ENCODE results near the gene SYN1.

Gene SYN1

DNA sequence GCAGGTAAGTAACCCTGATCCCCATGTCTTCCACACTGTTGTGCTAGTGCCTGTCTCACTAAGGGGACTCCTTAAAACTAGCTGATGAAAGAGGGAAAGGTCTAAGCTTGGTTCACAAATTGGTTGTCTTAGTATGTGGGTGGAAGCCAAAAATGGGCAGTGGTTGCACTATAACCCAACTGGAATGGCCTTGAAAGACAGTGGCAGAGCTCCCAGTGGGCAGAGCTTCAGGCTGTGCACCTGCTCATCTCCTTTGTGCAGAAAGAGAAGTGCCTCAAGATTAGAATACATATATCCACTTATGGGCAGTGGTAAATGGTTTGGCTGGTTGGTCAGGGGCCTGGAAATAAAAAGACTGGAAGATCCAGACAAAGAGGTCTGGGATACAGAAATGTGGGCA lies 7.2 kb downstream of the SYN1 start:
- H3K27me3 ChIP-seq (ENCODE audit: control insufficient read depth, insufficient read depth, low read length): no peaks in the 10 kb centered on the region
- no peak overlapping the region for H3K4me2 ChIP-seq (ENCODE audit: low read length)

DNA sequence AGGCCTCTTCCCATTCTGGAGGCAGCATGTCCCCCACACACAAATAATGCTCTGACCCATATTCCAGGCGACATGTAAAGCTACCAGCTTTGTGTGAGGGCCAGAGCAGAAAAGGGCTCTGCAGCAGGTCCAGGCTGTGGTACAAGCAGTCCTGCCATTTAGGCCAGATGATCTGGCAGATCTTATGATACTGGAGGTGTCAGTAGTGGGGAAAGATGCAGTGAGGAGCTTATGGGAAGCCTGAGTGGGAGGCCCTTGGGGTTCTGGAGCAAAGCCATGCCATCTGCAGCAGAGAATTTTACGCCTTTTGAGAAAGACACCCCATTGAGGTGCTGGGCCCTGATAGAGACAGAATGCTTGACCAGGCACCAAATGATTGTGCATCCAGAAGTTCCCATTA lies 7.7 kb downstream of the SYN1 start:
- no peak overlapping the region for H3K27ac ChIP-seq
- TF ChIP-seq, protein P1, sequence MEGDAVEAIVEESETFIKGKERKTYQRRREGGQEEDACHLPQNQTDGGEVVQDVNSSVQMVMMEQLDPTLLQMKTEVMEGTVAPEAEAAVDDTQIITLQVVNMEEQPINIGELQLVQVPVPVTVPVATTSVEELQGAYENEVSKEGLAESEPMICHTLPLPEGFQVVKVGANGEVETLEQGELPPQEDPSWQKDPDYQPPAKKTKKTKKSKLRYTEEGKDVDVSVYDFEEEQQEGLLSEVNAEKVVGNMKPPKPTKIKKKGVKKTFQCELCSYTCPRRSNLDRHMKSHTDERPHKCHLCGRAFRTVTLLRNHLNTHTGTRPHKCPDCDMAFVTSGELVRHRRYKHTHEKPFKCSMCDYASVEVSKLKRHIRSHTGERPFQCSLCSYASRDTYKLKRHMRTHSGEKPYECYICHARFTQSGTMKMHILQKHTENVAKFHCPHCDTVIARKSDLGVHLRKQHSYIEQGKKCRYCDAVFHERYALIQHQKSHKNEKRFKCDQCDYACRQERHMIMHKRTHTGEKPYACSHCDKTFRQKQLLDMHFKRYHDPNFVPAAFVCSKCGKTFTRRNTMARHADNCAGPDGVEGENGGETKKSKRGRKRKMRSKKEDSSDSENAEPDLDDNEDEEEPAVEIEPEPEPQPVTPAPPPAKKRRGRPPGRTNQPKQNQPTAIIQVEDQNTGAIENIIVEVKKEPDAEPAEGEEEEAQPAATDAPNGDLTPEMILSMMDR (IDR thresholded peaks at IDR 0.05): no peak
- H3K36me3 ChIP-seq (ENCODE audit: control insufficient read depth, insufficient read depth, low read length): no peaks in the 10 kb centered on the region
- H3K4me3 ChIP-seq (ENCODE audit: low read depth, low read length): no peak overlapping the region
- H3K79me2 ChIP-seq: no peaks in the 10 kb centered on the region
- no peaks in the 10 kb centered on the region for H3K27me3 ChIP-seq (ENCODE audit: control insufficient read depth, insufficient read depth, low read length)
- H3K4me2 ChIP-seq (ENCODE audit: low read length): no peak overlapping the region
- peaks cover 6% of the 10 kb centered on the region for H3K4me1 ChIP-seq
- no peaks in the 10 kb centered on the region for H3K9me3 ChIP-seq (ENCODE audit: control insufficient read depth, low read length)
- no peak overlapping the region for H3K9ac ChIP-seq
- no peak overlapping the region for H2AFZ ChIP-seq

More for the DNA sequence above, 7.2 kb downstream of the SYN1 start:
- no peak overlapping the region for H2AFZ ChIP-seq
- no peak overlapping the region for H3K27ac ChIP-seq
- H3K9me3 ChIP-seq (ENCODE audit: control insufficient read depth, low read length): no peaks in the 10 kb centered on the region
- H3K4me3 ChIP-seq (ENCODE audit: low read depth, low read length): no peak overlapping the region
- TF ChIP-seq, protein P1 (IDR thresholded peaks at IDR 0.05): no peak
- H3K9ac ChIP-seq: no peak overlapping the region
- H3K36me3 ChIP-seq (ENCODE audit: control insufficient read depth, insufficient read depth, low read length): no peaks in the 10 kb centered on the region
- H3K4me1 ChIP-seq: peaks cover 6% of the 10 kb centered on the region
- H3K79me2 ChIP-seq: no peaks in the 10 kb centered on the region

DNA sequence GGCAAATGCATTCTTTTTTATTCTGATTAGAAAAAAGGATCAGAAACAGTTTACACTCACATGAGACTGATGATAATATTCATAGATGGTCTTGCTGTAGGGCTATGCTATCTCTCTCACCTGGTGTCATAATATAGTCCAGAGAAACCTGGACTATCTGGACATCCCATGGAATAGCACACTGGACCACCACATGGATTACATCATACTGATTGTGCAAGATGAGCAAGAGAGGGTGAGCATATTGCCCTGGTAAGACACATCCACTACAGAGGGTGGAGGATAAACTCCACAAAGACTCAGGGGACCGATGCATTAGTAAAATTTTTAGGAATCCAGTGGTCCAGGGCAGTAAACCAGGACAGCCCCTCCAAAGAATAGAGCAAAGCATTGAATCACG lies 8.2 kb downstream of the SYN1 start:
- H3K79me2 ChIP-seq: no peaks in the 10 kb centered on the region

DNA sequence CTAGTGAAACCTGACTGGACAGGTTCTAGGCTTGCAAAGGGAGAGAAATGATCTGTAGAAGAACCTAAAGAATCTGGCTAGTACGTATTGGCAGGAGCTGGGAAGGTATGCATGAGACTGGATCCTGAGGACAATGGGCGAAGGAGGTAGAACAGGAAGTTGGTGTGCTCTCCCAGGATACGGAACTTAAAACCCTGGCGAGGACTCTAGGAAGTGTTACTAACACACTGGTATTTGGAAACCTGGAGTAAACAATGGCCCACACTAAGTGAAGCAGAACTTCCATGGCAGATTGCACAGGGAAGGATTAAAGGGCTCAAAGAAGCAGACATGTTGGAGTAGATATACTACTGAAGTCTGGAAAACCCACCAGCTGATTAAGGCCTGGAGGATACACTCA lies 9.1 kb downstream of the SYN1 start:
- H3K27ac ChIP-seq: no peak overlapping the region
- H3K27me3 ChIP-seq (ENCODE audit: control insufficient read depth, insufficient read depth, low read length): no peaks in the 10 kb centered on the region
- no peaks in the 10 kb centered on the region for H3K36me3 ChIP-seq (ENCODE audit: control insufficient read depth, insufficient read depth, low read length)
- H3K79me2 ChIP-seq: no peaks in the 10 kb centered on the region
- TF ChIP-seq, protein P1 (IDR thresholded peaks at IDR 0.05): no peak
- no peak overlapping the region for H2AFZ ChIP-seq
- no peak overlapping the region for H3K4me2 ChIP-seq (ENCODE audit: low read length)
- H3K9me3 ChIP-seq (ENCODE audit: control insufficient read depth, low read length): no peaks in the 10 kb centered on the region
- peaks cover 6% of the 10 kb centered on the region for H3K4me1 ChIP-seq
- no peak overlapping the region for H3K9ac ChIP-seq
- H3K4me3 ChIP-seq (ENCODE audit: low read depth, low read length): no peak overlapping the region

More for the DNA sequence above, 8.2 kb downstream of the SYN1 start:
- H3K9me3 ChIP-seq (ENCODE audit: control insufficient read depth, low read length): no peaks in the 10 kb centered on the region
- H3K4me2 ChIP-seq (ENCODE audit: low read length): no peak overlapping the region
- H3K27ac ChIP-seq: no peak overlapping the region
- peaks cover 6% of the 10 kb centered on the region for H3K4me1 ChIP-seq
- TF ChIP-seq, protein P1 (IDR thresholded peaks at IDR 0.05): no peak
- no peak overlapping the region for H3K4me3 ChIP-seq (ENCODE audit: low read depth, low read length)
- H2AFZ ChIP-seq: no peak overlapping the region
- H3K27me3 ChIP-seq (ENCODE audit: control insufficient read depth, insufficient read depth, low read length): no peaks in the 10 kb centered on the region
- no peaks in the 10 kb centered on the region for H3K36me3 ChIP-seq (ENCODE audit: control insufficient read depth, insufficient read depth, low read length)
- no peak overlapping the region for H3K9ac ChIP-seq

DNA sequence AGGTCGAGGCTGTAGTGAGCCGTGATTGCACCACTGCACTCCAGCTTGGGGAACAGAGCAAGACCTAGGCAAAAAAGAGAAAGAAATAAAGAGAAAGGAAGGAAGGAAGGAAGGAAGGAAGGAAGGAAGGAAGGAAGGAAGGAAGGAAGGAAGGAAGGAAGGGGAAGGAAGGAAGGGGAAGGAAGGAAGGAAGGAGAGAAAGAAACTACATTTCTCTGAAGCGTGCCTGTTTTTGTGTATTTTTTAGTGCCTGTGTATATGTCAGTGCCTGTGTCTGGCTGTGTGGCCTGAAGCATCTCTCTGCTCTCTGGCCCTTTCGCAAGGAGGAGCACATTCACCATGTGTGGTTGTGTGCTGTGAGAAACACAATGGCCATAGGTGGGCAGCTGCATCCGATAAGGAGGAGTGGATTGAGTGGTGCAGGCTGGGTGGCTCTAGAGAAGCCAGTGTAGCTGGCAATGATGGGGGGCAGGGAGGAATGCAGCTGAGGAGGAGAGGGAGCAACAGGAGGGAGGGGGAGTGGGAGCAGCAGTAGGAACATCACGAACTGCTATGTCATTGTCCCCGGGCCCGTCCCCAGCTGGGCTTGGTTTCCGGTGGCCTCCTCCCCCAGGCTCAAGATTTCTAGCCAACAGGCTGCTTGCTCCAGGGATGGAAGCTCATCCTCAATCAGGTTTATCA lies 11.4 kb downstream of the SYN1 start:
- no peaks in the 10 kb centered on the region for H3K9me3 ChIP-seq (ENCODE audit: control insufficient read depth, low read length)
- TF ChIP-seq, protein P1 (IDR thresholded peaks at IDR 0.05): no peak
- H3K4me1 ChIP-seq: peaks cover 6% of the 10 kb centered on the region
- no peaks in the 10 kb centered on the region for H3K79me2 ChIP-seq
- no peak overlapping the region for H3K4me2 ChIP-seq (ENCODE audit: low read length)
- H3K27ac ChIP-seq: no peak overlapping the region
- no peak overlapping the region for H2AFZ ChIP-seq
- H3K27me3 ChIP-seq (ENCODE audit: control insufficient read depth, insufficient read depth, low read length): no peaks in the 10 kb centered on the region
- no peaks in the 10 kb centered on the region for H3K36me3 ChIP-seq (ENCODE audit: control insufficient read depth, insufficient read depth, low read length)
- no peak overlapping the region for H3K4me3 ChIP-seq (ENCODE audit: low read depth, low read length)
- H3K9ac ChIP-seq: no peak overlapping the region

Measured in parathyroid adenoma (tissue), 2 donors.